Peyer's patch (tissue), 4 donors: ENCODE measurements around the gene ZNF197. TPM values are rescaled to one million over a fixed set of nuclear protein-coding genes. Genes with fewer than 3 reads are reported as not detected.
"Not testable (repeated sequence)": the region's sequence is repeated elsewhere in the genome, so short reads cannot be mapped to it uniquely, and the experiment has no call there.

ENCODE experiments used
- DNase-seq, 3 donors: peaks; one replicate each; pipeline ENCODE4 v3.0.0-alpha.2; 2017 to 2019
- H3K27ac ChIP-seq, 4 donors: fragments of 200-600 bp; sonication (generic); one replicate each; pipeline ENCODE4 v1.5.1; 2016 to 2019
- H3K27me3 ChIP-seq, 2 donors: fragments of 200-600 bp; sonication (generic); one replicate each; pipeline ENCODE4 v1.5.1; 2019
- H3K36me3 ChIP-seq, 3 donors: fragments of 200-600 bp; sonication (generic); one replicate each; pipeline ENCODE4 v1.5.1; 2016 to 2019
- H3K4me1 ChIP-seq, 4 donors: fragments of 200-600 bp; sonication (generic); one replicate each; pipeline ENCODE4 v1.5.1; 2016 to 2019
- H3K4me3 ChIP-seq, 4 donors: fragments of 200-600 bp; sonication (generic); 1 replicate in 3 of 4; 2 replicates in 1 of 4; pipeline ENCODE4 v1.5.1; 2016 to 2019; ENCODE audit warnings: mild to moderate bottlenecking in 1 of 4
- H3K9me3 ChIP-seq, 4 donors: fragments of 200-600 bp; sonication (generic); one replicate each; pipeline ENCODE4 v1.5.1; 2016 to 2019; ENCODE audit warnings: mild to moderate bottlenecking in 1 of 4
- POLR2A ChIP-seq, 2 donors: fragments of 450-650 bp; IDR thresholded peaks; one replicate each; pipeline ENCODE4 v1.5.1; 2017; ENCODE audit warnings: antibody characterized with exemption in 2 of 2, mild to moderate bottlenecking in 2 of 2, moderate library complexity in 2 of 2
- total RNA-seq, 4 donors: library from RNA; depleted of rRNA; stranded (reverse); fragments of >200 nt; gene quantifications; one replicate each; pipeline ENCODE4 v1.1.0, GENCODE V29; 2016
- TF ChIP-seq, protein P1 (sequence below), 6 experiments: fragments of 450-650 bp in 4 of 6; fragments of 200-600 bp in 2 of 6; sonication (generic) in 1 of 6; IDR thresholded peaks; one replicate each; pipeline ENCODE4 v1.5.1; 2017 to 2019; ENCODE audit warnings: antibody characterized with exemption in 6 of 6, mild to moderate bottlenecking in 3 of 6, moderate library complexity in 1 of 6

Gene ZNF197
- total RNA-seq = 10 to 100 TPM; 10.5 to 19.1 (median 14.7) TPM

DNA sequence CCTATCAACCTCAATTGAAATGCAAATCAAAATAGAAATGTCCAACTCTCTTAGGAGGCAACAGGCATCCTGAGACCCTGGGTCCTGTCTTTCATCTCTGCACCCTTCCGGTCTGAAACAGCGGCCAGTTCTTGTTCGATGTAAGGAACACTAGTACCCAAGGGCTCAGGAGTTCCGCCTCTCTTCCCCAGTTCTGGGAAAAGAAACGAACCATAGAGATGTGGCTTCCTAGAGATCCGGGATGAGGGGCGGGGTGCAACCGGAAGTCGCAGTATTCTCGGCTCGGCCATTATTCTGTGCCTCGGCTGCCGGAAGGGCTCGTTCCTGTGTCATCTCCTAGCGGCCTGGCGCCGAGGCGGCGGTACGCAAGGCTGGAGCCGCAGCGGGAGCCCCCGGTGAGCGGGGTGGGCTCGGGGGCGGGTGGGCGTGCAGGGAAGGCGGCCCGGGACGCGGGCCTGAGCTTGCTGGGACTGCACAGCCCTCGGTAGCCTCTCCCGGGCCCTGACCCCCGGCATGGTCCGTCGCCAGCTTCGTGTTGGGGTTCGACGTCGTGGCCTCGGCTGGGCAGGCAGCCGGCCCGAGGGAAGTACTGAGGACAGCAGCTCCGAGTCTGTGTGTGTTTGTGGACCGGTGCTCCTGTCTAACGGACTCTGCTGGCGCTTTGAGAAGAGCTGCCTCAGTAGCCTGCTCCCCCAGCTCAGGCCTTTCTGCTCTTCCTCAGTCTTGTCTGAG lies at the start of gene ZNF197:
ZNF197 (plus strand) TSS at position 288 of the 732 bp plus-strand sequence. CDS start 4,119 bp downstream, outside the sequence.
- H3K9me3 ChIP-seq = no peaks in the 10 kb centered on the region
- DNase-seq = peak; percentile 74 to 91 (median 87)
- peaks cover 0 to 14% (median 2%) of the 10 kb centered on the region in 4 donors for H3K4me1 ChIP-seq
- TF ChIP-seq, protein P1, sequence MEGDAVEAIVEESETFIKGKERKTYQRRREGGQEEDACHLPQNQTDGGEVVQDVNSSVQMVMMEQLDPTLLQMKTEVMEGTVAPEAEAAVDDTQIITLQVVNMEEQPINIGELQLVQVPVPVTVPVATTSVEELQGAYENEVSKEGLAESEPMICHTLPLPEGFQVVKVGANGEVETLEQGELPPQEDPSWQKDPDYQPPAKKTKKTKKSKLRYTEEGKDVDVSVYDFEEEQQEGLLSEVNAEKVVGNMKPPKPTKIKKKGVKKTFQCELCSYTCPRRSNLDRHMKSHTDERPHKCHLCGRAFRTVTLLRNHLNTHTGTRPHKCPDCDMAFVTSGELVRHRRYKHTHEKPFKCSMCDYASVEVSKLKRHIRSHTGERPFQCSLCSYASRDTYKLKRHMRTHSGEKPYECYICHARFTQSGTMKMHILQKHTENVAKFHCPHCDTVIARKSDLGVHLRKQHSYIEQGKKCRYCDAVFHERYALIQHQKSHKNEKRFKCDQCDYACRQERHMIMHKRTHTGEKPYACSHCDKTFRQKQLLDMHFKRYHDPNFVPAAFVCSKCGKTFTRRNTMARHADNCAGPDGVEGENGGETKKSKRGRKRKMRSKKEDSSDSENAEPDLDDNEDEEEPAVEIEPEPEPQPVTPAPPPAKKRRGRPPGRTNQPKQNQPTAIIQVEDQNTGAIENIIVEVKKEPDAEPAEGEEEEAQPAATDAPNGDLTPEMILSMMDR (IDR thresholded peaks at IDR 0.05) = peak in 3 of 6 experiments; percentile 13 to 31 (median 14)
- peak in 1 of 2 donors; percentile 26 for TF ChIP-seq POLR2A (IDR thresholded peaks at IDR 0.05)
- peaks cover 0 to 12% (median 0%) of the 10 kb centered on the region in 3 donors for H3K36me3 ChIP-seq
- peak within 1 kb of the TSS; percentile 69 to 91 (median 80) for H3K27ac ChIP-seq
- no peaks in the 10 kb centered on the region for H3K27me3 ChIP-seq
- peak within 1 kb of the TSS; percentile 70 to 94 (median 84) for H3K4me3 ChIP-seq

GRCh38 chr3:44576613-44577012 lies 48.2 kb upstream of the ZNF197 start:
- Histone ChIP-seq H3K27me3 (no peaks in the 10 kb centered on the region), H3K27ac (no peak overlapping the region), H3K4me3 (no peak overlapping the region), H3K9me3 (no peaks in the 10 kb centered on the region), H3K36me3 (peaks cover 0 to 2% (median 0%) of the 10 kb centered on the region in 3 donors), H3K4me1 (no peaks in the 10 kb centered on the region)
- no peak for DNase-seq
- TF ChIP-seq, protein P1 (IDR thresholded peaks at IDR 0.05) = no peak
- no peak for TF ChIP-seq POLR2A (IDR thresholded peaks at IDR 0.05)

DNA sequence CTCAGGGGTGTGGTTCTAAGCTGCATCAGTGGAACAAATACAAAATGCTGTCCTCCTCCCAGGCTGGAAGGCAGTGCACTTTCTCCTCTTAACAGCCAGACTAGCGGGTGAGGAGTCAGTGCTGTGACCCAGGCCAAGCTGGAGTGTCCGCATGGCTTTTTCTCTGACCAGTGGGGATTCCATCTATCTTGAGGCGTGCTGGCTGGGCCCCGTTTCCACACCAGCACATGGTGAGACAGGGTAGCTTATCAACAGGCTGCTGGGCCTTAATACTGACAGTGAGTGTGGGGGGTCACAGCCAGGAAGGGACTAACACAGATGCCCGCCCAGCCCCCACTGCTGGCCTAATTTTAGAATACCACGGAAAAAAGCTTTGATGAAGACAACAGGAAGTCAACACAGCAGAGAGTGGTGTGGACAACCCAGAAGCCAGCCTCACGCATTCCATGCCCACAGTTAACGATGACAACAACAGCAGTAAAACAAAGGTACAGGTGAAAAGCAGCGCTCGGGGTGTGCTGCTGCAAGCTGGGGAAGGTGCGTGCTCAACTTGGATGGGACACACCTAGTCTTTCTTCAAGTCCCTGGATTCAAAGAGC lies 47.4 kb upstream of the ZNF197 start:
- not testable (repeated sequence) for H3K9me3 ChIP-seq, DNase-seq, H3K36me3 ChIP-seq, H3K4me3 ChIP-seq, H3K4me1 ChIP-seq, H3K27ac ChIP-seq, H3K27me3 ChIP-seq

- not testable (repeated sequence) for H3K36me3 ChIP-seq, H3K27ac ChIP-seq, H3K4me1 ChIP-seq, DNase-seq, H3K27me3 ChIP-seq, H3K4me3 ChIP-seq, H3K9me3 ChIP-seq
These were observed 46.5 kb upstream of the ZNF197 start for GRCh38 chr3:44578316-44578715.

- H3K4me3 ChIP-seq, H3K27me3 ChIP-seq, H3K36me3 ChIP-seq, H3K27ac ChIP-seq, H3K9me3 ChIP-seq, DNase-seq, H3K4me1 ChIP-seq: not testable (repeated sequence)
These were observed 45.8 kb upstream of the ZNF197 start for GRCh38 chr3:44578924-44579515.

DNA sequence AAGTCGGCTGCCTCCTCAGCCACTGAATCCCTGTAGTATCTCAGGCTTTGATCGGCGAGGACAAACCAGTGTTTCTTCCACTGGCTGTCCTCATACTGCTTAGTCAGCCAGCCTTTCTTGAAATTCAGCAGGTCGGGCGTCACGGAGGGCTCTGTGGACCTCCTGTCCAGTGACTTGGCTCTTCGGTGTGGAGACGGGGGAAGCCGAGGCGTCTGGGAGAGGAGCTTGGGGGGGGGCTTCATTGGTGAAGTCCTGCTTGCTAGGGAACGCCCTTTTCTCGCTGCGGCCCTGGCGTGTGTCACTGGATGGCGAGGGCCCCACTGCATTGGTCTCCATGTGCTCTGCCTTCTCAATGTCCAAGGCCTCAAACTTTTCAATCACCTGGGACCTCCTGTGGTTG lies 45.1 kb upstream of the ZNF197 start:
- not testable (repeated sequence) for H3K4me3 ChIP-seq, DNase-seq, H3K9me3 ChIP-seq, H3K36me3 ChIP-seq, H3K4me1 ChIP-seq, H3K27me3 ChIP-seq, H3K27ac ChIP-seq

DNA sequence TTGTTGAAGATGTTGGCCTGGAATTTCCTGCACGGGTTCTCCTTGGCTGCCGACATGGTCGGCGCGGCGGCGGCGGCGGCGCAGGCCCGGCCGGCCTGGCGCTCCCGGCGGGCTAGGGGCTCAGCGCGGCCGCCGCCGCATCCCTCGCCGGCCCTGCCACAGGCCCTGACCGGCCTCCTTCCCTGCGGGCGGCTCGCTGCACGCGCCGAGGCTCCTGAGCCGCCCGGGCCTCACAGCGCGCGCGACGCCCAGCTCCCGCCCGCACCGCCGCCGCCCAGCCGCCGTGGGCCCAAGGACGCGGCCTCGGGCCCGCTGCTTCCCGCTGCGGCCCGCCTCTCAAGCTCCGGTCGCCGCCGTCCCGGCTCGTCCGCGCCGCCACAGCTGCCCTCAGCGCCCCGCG lies 43.9 kb upstream of the ZNF197 start:
- not testable (repeated sequence) for H3K27me3 ChIP-seq, H3K9me3 ChIP-seq, H3K4me3 ChIP-seq, H3K27ac ChIP-seq, DNase-seq, H3K36me3 ChIP-seq, H3K4me1 ChIP-seq
